HG03103 (cell line): ENCODE data around the gene LATS2.

Experiments used
- ATAC-seq: cut with Tn5 transposase; IDR thresholded peaks from one replicate; pipeline ENCODE4 v1.9.1; 2021; ENCODE audit warnings: low read depth; ENCODE audit not compliant: unreplicated experiment

LATS2 gene

GRCh38 chr13:21061029-21061763 lies at the start of gene LATS2:
TSS of gene LATS2 (minus strand) at chr13:21061586. CDS start at chr13:21046026, 15,560 bp downstream.
- peak; percentile 82 for ATAC-seq

- ATAC-seq: no peak
Observed at GRCh38 chr13:21109168-21109567, 47.8 kb upstream of the LATS2 start.

- no peak for ATAC-seq
Observed at GRCh38 chr13:21106089-21106488, 44.7 kb upstream of the LATS2 start.

DNA sequence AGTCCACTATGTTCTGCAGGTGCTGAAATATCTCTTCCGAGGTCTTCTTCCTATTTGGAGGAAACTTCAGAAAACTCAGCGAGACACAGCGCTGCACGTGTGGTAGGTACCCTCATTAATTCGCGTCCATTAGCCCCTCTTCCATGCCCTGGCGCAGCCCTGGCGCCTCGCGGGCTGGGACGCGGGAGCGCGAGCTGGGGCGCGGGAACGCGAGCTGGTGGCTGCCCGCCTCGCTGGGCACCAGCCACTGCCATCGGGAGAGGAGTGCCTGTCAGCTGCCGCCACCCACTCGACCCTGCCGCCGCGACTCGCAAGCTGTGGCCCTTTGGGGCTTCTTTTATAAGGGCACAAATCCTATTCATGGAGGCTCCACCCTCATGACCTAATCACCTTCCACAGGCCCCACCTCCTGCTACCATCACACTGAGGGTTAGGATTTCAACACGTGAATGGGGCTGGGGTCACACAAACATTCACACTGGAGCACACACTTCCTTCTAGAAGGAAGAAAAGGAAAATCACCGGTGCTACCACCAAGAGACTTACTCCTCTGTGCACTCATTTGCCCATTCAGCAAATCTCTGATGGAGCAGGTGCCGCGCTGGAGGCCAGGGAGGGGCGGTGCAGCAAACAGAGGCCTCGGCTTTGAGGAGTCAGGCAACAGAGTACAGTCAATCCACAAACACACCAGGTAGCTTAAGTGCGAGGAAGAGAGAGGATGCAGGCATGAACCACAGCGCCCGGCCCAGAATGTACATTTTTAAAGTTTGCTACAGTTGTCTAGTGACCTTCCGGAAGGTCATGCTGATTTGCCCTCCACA lies 43.0 kb upstream of the LATS2 start:
- ATAC-seq: no peak

GRCh38 chr13:21101865-21102576 lies 40.6 kb upstream of the LATS2 start:
- no peak for ATAC-seq

GRCh38 chr13:21100994-21101757 lies 39.8 kb upstream of the LATS2 start:
- ATAC-seq: no peak

- no peak for ATAC-seq
Observed at GRCh38 chr13:21100211-21100610, 38.8 kb upstream of the LATS2 start.

DNA sequence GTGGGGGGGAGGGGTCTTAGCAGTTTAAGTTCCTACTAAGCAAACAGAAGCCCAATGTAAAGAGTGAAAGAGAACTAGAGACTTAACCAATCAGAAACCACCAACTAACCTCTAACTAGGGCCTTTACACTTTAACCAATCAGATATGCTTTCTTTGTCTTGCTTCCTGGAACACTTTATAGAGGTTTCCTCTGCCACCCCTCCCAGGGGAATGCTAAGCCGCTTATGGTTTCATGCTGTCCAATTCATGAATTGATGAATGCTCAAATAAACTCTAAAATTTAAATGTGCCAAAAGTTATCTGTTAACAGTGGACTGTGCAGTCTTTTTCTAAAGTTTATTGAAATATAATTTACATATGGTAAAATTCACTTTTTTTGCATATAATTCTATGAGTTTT lies 33.9 kb upstream of the LATS2 start:
- no peak for ATAC-seq

GRCh38 chr13:21089830-21090229 lies 28.4 kb upstream of the LATS2 start:
- ATAC-seq: no peak

DNA sequence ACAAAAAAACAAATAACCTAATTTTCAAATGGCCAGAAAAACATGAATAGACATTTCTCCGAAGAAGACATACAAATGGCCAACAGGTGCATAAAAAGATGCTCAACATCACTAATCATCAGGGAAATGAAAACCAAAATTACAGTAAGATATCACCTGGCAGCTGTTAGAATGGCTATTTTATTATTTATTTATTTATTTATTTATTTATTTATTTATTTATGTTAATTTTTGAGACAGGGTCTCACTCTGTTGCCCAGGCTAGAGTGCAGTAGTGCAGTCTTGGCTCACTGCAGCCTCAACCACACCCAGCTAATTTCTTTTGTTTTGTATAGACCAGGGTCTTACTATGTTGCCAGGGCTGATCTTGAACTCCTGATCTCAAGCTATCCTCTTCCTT lies 27.1 kb upstream of the LATS2 start:
- no peak for ATAC-seq

GRCh38 chr13:21086929-21087328 lies 25.5 kb upstream of the LATS2 start:
- no peak for ATAC-seq

DNA sequence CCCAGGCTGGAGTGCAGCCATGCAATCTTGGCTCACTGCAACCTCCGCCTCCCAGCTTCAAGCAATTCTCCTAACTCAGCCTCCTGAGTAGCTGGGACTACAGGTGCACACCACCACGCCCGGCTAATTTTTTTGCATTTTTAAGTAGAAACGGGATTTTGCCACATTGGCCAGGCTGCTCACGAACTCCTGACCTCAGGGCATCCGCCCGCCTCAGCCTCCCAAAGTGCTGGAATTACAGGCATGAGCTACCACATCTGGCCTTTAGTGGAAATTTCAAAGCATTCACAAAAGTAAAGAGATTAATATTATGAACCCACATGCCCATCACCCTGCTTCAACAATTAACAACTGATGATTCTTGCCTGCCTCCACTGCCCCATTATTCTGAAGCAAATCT lies 20.5 kb upstream of the LATS2 start:
- ATAC-seq: no peak

DNA sequence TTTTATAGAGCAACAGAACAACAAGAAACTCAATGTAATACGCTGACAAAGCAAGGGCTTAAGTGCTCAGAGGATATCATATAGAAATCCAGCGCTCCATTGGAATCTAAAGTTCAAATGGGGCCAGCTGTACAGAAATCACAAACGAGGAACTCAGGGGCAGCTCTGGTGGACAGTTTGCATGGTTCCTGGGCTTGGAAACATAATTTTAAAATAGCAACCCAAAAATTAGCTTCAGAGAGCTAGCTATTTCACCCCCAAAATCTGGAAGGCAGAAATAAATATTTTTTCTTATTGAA lies 19.2 kb upstream of the LATS2 start:
- ATAC-seq: no peak

GRCh38 chr13:21079761-21080592 lies 18.6 kb upstream of the LATS2 start:
- no peak for ATAC-seq

- ATAC-seq: no peak
Observed at GRCh38 chr13:21079221-21079620, 17.8 kb upstream of the LATS2 start.

DNA sequence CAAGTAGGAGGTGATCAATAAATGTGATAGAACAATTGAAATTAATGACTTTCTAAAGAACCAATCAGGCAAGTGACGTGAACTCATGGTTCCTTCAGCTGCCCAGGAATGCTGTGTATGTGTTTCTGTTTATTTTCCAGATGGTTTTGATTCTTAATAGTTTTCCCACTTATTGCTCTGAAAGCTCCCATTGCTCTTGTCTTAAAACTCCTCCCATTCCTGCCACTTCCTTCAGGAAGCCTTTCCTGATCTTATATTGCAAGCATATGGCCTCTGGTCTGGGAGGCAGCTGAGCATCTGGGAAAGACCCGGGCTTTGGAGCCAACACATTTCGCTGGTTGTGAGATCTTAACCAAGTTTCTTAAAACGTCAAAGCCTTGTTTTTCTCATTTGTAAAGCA lies 17.1 kb upstream of the LATS2 start:
- no peak for ATAC-seq

- ATAC-seq: no peak
Observed at GRCh38 chr13:21077788-21078353, 16.5 kb upstream of the LATS2 start.

- ATAC-seq: no peak
Observed at GRCh38 chr13:21077076-21077787, 15.8 kb upstream of the LATS2 start.

DNA sequence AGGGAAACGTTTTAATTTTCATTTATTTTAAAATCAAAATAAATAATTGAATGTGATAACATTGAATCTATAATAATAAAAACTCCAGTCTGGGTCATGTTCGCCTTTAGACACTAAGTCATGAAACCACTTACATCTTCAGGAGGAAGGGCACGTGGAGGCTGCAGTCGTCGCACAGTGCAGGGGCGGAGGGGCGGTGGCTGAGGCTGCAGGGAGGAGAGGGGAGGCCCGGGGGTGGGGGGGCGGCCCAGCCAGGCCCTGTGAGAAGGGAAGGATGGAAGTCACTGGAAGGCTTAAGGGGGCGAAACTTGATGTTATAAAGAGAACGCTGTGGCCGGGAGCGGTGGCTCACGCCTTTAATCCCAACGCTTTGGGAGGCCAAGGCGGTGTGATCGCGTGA lies 14.9 kb upstream of the LATS2 start:
- no peak for ATAC-seq
